CD4-positive, alpha-beta T cell (primary cell): ENCODE measurements around the gene NRGN. TPM values are rescaled to one million over a fixed set of nuclear protein-coding genes. Genes with fewer than 3 reads are reported as not detected.

Source experiments
- ATAC-seq: fragments of 200-7000 bp; cut with Tn5 transposase; one replicate; pipeline ENCODE4 v1.10.0; 2022; ENCODE audit warnings: mild to moderate bottlenecking; ENCODE audit not compliant: poor library complexity
- CTCF ChIA-PET: fragments of 350-600 bp; sonication (Branson Sonifier 250); formaldehyde crosslinking; loops from one replicate; lab custom pipeline; 2021; ENCODE audit warnings: antibody characterized with exemption, inconsistent platforms; lab: Charles Lee
- POLR2A ChIA-PET: fragments of 350-600 bp; sonication (Branson Sonifier 250); formaldehyde crosslinking; loops from one replicate; lab custom pipeline; 2021; ENCODE audit warnings: antibody characterized with exemption, inconsistent platforms; lab: Charles Lee
- DNase-seq, 14 experiments: peaks; one replicate each; pipeline ENCODE4 v3.0.0-alpha.2; 2013 to 2020; ENCODE audit warnings: mixed read lengths in 2 of 14
- H3K27ac ChIP-seq, 2 donors: one replicate each; pipeline versions ENCODE4 v1.5.1 to v1.7.0; 2013; ENCODE audit warnings: low read length in 2 of 2, low read depth in 1 of 2, mild to moderate bottlenecking in 1 of 2
- H3K27me3 ChIP-seq, 2 experiments: 1 replicate in 1 of 2; 2 replicates in 1 of 2; pipeline versions ENCODE4 v1.6.1 to v1.7.0; 2013; ENCODE audit warnings: low read length in 2 of 2, control low read depth in 1 of 2, mild to moderate bottlenecking in 1 of 2, moderate library complexity in 1 of 2; ENCODE audit not compliant: insufficient read depth in 2 of 2, control insufficient read depth in 1 of 2
- H3K36me3 ChIP-seq: one replicate; pipeline ENCODE4 v1.6.1; 2013; ENCODE audit warnings: low read length, control low read depth; ENCODE audit not compliant: insufficient read depth
- H3K4me1 ChIP-seq: one replicate; pipeline ENCODE4 v1.6.1; 2013; ENCODE audit warnings: low read length, control low read depth; ENCODE audit not compliant: insufficient read depth
- H3K4me3 ChIP-seq: one replicate; pipeline ENCODE4 v1.5.1; 2013; ENCODE audit warnings: mild to moderate bottlenecking, low read length, moderate library complexity
- H3K9me3 ChIP-seq, 2 experiments: 1 replicate in 1 of 2; 2 replicates in 1 of 2; pipeline versions ENCODE4 v1.6.1 to v1.7.0; 2013; ENCODE audit warnings: low read length in 2 of 2, mild to moderate bottlenecking in 2 of 2, control low read depth in 1 of 2, moderate library complexity in 1 of 2; ENCODE audit not compliant: control insufficient read depth in 1 of 2, insufficient read depth in 1 of 2
- H3K27ac Mint-ChIP-seq: one replicate; pipeline ENCODE4 v1.8.0; 2020; ENCODE audit warnings: mixed read lengths
- H3K27me3 Mint-ChIP-seq: one replicate; pipeline ENCODE4 v1.8.0; 2021; ENCODE audit warnings: mixed read lengths
- H3K36me3 Mint-ChIP-seq: one replicate; pipeline ENCODE4 v1.8.0; 2021; ENCODE audit warnings: low read depth, mixed read lengths
- H3K4me1 Mint-ChIP-seq: one replicate; pipeline ENCODE4 v1.8.0; 2021; ENCODE audit warnings: low read depth, mixed read lengths
- H3K4me3 Mint-ChIP-seq: one replicate; pipeline ENCODE4 v1.8.0; 2020; ENCODE audit warnings: mild to moderate bottlenecking, mixed read lengths
- H3K9me3 Mint-ChIP-seq: one replicate; pipeline ENCODE4 v1.8.0; 2020; ENCODE audit warnings: mixed read lengths
- CTCF ChIP-seq: fragments of 200-600 bp; IDR thresholded peaks from one replicate; pipeline ENCODE4 v1.8.0; 2022; ENCODE audit warnings: antibody characterized with exemption, mild to moderate bottlenecking
- intact Hi-C, 2 experiments: fragments of 100-400 bp; cut with DNase I in 1 of 2; cut with micrococcal nuclease in 1 of 2; formaldehyde crosslinking; loops; one replicate each; pipeline versions ENCODE4 v1.15.1 to v1.9.0; 2023 to 2025; cut with DNase I, micrococcal nuclease
- total RNA-seq, 174 experiments: library from RNA in 2 of 174; stranded (reverse) in 2 of 174; gene quantifications; one replicate each; pipeline ENCODE4 v1.2.3 and lab custom pipeline; 2021 to 2026

Gene NRGN
- total RNA-seq, 2 experiments from 2014 or later = 0.84 to 1.4 TPM

DNA sequence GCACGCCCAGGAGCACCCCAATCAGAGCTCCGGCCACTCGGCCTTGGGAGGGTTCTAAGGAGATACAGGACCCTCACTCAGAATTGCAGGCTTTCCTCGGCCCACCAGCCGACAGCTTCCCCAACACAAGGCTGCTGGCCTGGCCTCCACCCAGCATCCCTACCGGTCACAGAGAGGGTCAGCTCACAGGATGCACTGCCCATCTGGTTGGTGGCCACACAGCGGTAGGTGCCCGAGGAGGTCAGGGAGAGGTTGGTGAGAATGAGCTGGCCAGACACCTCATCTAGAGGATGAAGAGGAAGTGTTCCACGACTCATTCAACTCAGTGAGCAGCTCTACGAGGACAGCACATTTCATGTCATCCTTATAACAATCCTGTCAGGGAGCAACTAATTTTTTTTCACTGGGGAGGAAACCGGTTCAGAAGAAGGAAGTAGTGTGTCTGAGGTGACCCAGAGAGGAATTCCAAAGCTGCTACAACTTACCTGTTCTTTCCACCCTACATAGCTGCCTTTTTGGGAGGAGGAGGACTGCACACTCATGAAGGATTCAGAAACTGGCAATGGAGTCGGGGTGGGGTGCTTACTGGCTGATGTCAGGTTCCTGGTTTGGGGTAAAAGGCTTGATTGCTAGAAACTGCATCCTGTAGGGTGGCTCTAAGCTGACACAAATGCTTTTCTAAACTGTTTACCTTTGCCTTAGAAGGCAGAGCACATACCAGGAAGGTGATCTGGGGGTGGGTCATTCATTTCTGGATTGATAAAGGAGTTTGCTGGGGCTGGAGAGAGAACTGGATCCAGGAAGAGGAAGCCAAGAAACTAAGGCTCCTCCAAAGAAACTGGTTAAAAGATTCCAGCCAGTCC lies 9.0 kb downstream of the NRGN start:
- no peaks in the 10 kb centered on the region for H3K9me3 ChIP-seq
- H3K27ac ChIP-seq = no peak overlapping the region
- Mint-ChIP-seq H3K27me3 (no peaks in the 10 kb centered on the region), H3K36me3 (peaks cover 5% of the 10 kb centered on the region), H3K9me3 (no peaks in the 10 kb centered on the region), H3K27ac (peak overlapping the region; percentile 82), H3K4me1 (peaks cover 5% of the 10 kb centered on the region), H3K4me3 (peak overlapping the region; percentile 75)
- H3K36me3 ChIP-seq = no peaks in the 10 kb centered on the region
- ChIA-PET POLR2A (interaction anchor here (0.9 to 4.2 kb wide), 4 partner anchors 10 to 75 kb away, joined by 3 to 65 read pairs (median 5); partner anchors contain the start of genes ESAM, MSANTD2, SIAE and SPA17), CTCF (interaction anchor here (0.8 to 2.7 kb wide), 3 partner anchors 10 to 80 kb away, joined by 3 to 12 read pairs (median 4); no protein-coding TSS in a partner anchor)
- peaks cover 41% of the 10 kb centered on the region for H3K4me1 ChIP-seq
- intact Hi-C loops = loop anchor here (5.0 to 10.0 kb wide), 4 partner anchors 54 to 364 kb away; partner anchors contain the start of genes MSANTD2 (in 2 of the 2), CCDC15 (in 1 of the 2) and TMEM218 (in 1 of the 2)
- no peak overlapping the region for H3K4me3 ChIP-seq
- TF ChIP-seq CTCF = no peak
- ATAC-seq (no peak), DNase-seq (peak in 1 of 14 experiments; percentile 39)
- H3K27me3 ChIP-seq = no peaks in the 10 kb centered on the region

DNA sequence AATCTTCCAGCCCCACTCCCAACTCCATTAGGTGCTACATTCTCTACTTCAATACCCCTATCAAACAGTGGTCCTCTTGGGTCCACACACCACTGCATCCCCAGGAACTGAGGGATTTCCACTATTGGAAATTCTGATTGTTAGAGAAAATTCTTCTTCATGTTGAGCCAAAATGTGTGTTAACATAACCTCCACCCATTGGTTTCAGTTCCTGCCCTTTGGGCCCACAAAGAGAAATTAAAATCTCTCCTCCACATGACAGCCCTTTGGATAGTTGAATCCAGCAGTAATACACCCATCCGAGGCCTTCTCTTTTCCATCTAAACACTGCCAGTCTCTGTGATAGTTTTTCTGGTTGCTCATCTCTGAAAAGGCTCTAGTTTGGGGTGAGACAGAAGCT lies 10.2 kb downstream of the NRGN start:
- CTCF ChIA-PET = interaction anchor here (1.0 to 2.7 kb wide), 2 partner anchors 8 to 81 kb away, joined by 3 to 12 read pairs; no protein-coding TSS in a partner anchor
- intact Hi-C loops = loop anchor here (5.0 to 10.0 kb wide), 4 partner anchors 52 to 362 kb away; partner anchors contain the start of genes MSANTD2 (in 2 of the 2), CCDC15 (in 1 of the 2) and TMEM218 (in 1 of the 2)
- peaks cover 5% of the 10 kb centered on the region for H3K4me1 Mint-ChIP-seq
- no peak overlapping the region for H3K27ac Mint-ChIP-seq
- no peak overlapping the region for H3K4me3 Mint-ChIP-seq
- no peaks in the 10 kb centered on the region for H3K9me3 ChIP-seq
- ATAC-seq (no peak), DNase-seq (no peak)
- no peaks in the 10 kb centered on the region for H3K9me3 Mint-ChIP-seq
- H3K36me3 ChIP-seq = no peaks in the 10 kb centered on the region
- H3K27me3 ChIP-seq = no peaks in the 10 kb centered on the region
- no peak overlapping the region for H3K27ac ChIP-seq
- H3K4me1 ChIP-seq = peaks cover 41% of the 10 kb centered on the region
- POLR2A ChIA-PET = no interaction called here
- no peak overlapping the region for H3K4me3 ChIP-seq
- peaks cover 11% of the 10 kb centered on the region for H3K27me3 Mint-ChIP-seq
- H3K36me3 Mint-ChIP-seq = peaks cover 5% of the 10 kb centered on the region
- no peak for TF ChIP-seq CTCF

GRCh38 chr11:124751391-124751740 lies 11.6 kb downstream of the NRGN start:
- ATAC-seq (no peak), DNase-seq (no peak)
- Mint-ChIP-seq H3K4me1 (peaks cover 4% of the 10 kb centered on the region), H3K9me3 (no peaks in the 10 kb centered on the region), H3K27me3 (peaks cover 19% of the 10 kb centered on the region), H3K4me3 (no peak overlapping the region), H3K36me3 (peaks cover 4% of the 10 kb centered on the region), H3K27ac (no peak overlapping the region)
- TF ChIP-seq CTCF = no peak
- peaks cover 29% of the 10 kb centered on the region for H3K4me1 ChIP-seq
- H3K27ac ChIP-seq = no peak overlapping the region
- intact Hi-C loops = no loop called here
- peaks cover 4 to 6% of the 10 kb centered on the region in 2 experiments for H3K27me3 ChIP-seq
- H3K9me3 ChIP-seq = no peaks in the 10 kb centered on the region
- CTCF ChIA-PET = no interaction called here
- POLR2A ChIA-PET = interaction anchor here (1.4 kb wide), 1 partner anchor 12 kb away, joined by 6 read pairs; the partner anchor contains the start of gene NRGN
- peak overlapping the region; percentile 34 for H3K4me3 ChIP-seq
- H3K36me3 ChIP-seq = no peaks in the 10 kb centered on the region
